Stimulated activated CD4-positive, alpha-beta T cell treated with anti-CD3 and anti-CD28 coated beads, TNF-alpha, amount 100 ng/mL, for 48 hours (primary cell): ENCODE measurements around the gene MSL3B.

Experiments
- DNase-seq, 3 donors: peaks; one replicate each; pipeline ENCODE4 v3.0.0-alpha.2; 2020; ENCODE audit warnings: low read depth in 3 of 3

MSL3B gene

DNA sequence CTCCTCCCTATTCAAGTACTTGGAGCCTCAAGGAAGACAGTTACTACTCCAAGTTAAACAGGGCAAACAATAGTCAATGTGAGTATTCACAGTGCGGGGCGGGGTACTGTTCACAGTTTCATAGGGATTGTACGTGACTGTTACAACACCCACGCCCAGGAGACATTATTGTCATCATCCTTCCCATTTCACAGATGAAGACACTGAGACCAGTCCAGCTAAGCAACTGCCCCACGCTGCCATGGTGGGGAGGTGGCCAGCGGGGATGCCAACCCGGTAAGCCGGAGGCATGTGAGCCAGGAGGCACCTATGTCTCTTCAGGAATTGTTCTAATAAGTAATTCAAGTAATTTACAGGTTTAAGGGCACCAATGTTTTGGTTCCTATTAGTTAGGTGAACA lies 14.8 kb downstream of the MSL3B start:
- DNase-seq, result no peak

GRCh38 chr2:233852056-233852455 lies 16.1 kb downstream of the MSL3B start:
- no peak for DNase-seq

- DNase-seq, result no peak
Observed at GRCh38 chr2:233851169-233851568, 17.0 kb downstream of the MSL3B start.

DNA sequence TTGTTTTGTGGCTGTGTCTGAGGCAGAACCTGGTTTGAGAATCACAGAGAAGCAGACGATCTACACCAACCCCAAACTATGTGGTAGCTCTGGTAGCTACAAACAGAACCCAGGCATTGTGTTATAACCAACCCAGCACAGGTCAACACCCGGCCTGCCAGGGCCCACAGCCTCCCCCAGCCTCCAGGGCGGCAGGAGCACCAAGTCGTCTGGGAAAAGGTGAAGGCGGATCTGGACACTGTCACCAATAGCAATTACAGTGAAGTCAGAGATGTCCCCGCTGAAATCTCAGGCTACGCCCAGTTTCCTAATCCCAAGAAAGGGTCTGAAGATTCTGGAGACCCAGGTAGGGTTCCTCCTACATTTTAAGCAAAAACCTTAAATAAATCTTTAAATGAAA lies 17.4 kb downstream of the MSL3B start:
- no peak for DNase-seq

DNA sequence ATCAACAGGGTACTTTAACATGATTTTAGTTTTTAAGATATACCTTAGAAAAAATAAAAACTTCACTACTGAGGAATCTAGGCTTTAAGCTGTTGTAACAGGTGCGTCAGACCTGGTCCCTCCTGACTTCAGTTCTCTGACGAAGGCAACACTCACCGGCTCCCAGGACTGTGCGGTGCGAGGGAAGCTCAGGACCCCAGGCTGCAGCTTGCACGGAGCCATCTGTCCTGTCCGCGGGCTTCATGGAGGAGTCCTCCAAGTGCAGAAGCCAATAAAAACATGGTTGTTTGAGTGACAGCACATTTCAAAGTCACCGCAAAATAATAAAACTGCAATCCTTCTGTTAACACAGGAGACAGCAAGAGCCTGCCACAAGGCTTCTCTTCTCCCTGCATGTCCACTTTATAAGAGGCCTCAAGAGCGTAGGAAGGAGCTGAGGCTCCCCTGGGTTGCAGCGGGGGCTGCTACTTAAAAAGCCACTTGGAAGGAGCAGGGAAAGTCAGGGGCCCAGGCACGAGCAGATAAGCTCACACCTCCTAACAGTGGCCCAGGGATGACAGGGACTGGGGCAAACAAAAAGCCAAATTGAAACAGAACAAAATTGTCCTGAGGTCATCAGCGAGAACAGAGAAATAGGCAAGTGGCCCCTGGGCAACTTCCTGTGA lies 18.4 kb downstream of the MSL3B start:
- no peak for DNase-seq

DNA sequence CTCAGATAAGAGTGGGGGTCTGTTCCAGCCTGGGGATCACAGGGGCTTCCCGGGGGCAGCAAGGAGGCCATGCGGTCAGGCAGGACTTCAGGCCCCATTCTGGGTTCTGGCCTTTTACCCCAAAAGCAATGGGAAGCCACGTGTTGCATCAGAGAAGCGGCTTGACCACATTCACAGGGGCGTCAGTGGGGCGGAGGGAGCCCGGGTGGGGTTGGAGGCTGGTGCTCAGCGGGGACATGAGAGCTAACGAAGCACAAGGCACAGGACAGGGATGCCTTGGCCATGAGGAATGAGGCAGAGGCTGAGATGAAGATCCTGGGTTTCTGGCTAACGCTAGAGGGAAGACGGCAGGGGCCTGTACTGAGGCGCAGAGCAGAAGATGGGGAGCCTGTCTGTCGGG lies 19.9 kb downstream of the MSL3B start:
- DNase-seq, result no peak

- DNase-seq, result no peak
Observed at GRCh38 chr2:233847248-233847898, 20.8 kb downstream of the MSL3B start.

- DNase-seq, result no peak
Observed at GRCh38 chr2:233846387-233847247, 21.6 kb downstream of the MSL3B start.

DNA sequence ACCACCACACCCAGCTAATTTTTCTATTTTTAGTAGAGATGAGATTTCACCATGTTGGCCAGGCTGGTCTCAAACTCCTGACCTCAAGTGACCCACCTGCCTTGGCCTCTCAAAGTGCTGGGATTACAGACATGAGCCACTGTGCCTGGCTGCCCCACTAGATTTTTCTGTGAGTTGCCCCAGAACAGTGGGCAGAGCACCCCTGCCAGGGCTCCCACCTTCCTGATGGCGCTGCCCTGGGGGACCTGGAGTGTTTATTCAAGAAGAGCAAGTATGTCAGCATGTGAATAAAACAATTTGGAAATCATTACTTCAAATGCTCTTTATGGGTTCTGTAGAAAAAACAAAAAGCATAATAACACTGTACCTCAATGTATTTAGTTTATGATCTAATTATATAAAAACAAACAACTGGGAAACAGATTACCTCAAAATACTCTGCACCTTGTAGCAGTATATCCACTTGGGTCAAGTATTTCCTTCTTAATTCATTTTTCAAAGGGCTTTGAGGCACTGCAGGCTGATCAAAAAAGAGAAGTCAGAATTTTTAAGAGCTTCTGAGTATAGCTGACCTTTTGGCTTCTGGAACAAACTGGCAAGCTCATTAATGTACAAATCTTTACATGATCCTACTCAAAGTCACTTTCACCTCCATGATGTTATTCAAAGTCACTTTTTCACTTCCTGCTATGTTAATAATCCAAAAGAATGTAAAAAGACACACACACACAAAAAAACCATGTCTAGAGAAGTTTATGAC lies 22.7 kb downstream of the MSL3B start:
- DNase-seq, result no peak

DNA sequence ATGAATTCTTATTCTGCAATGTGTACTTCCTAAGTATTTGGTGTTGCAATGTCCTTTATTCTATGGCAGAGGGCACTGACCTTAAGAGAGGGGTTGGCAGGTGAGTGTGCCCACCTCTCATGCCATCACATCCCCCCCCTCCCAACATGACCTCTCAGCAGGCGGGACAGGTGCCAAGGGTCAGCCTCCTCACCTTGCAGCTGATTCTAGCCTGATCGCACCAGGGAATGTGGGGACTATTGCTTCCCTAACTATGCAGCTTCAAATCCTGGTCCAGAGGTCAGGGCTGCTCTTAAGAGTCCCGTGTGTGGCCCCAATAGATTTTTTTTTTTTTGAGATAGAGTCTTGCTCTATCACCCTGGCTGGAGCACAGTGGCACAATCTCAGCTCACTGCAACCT lies 23.4 kb downstream of the MSL3B start:
- DNase-seq, result no peak

- no peak for DNase-seq
Observed at GRCh38 chr2:233844064-233844807, 23.9 kb downstream of the MSL3B start.

DNA sequence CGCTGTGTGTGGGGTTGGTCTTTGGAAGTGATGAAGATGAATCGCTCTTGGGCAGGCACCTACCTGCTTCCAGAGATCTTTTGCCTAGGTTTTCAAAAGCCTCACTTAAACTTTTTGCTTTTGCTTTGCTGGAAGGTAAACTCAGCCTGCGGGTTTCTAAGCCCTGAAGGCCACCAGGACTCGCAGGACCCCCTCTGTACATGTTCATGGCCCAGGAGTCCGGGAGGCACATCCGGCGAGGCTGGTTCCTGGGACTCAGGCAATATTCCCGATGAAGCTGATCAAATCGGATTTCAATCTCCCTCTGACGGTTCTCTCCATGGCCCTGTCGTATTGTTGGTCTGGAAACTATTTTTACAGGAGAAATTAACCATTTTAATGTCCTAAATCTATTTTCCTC lies 27.0 kb downstream of the MSL3B start:
- no peak for DNase-seq

GRCh38 chr2:233840520-233840919 lies 27.7 kb downstream of the MSL3B start:
- no peak for DNase-seq

GRCh38 chr2:233839447-233839820 lies 28.8 kb downstream of the MSL3B start:
- no peak for DNase-seq

DNA sequence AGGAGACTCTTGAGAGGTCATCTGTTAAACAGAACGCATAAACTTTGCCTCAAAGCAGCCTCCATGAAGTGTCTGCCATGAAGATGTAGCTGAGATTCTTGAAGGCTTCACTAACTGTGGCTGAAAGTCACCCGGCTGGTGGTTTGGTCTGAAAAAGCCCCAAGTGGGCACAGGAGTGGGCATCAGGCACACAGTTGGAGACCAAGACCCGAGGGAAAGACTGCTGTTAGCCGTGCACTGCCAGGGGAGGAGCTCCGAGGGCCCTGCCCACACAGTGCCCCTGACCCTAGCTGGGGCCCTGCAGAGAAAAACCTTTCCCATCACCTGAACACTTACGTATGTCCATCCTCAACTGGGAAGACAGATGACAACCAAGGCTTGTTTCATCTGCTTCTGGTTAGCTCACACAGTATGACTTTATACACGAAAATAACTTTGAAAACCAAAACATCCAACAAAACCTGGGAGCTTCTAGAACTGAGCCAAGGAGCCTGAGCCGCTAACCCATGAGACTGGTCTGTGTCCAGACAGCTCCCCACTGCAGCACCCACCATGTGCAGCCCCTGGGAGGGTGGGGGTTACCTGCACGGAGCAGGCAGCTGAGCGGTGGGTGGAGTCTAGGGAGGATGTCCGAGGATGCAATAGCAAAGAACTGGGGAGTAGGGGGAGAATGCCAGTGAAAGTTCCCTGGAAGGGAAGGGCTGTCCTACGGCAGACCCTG lies 29.3 kb downstream of the MSL3B start:
- DNase-seq, result no peak

DNA sequence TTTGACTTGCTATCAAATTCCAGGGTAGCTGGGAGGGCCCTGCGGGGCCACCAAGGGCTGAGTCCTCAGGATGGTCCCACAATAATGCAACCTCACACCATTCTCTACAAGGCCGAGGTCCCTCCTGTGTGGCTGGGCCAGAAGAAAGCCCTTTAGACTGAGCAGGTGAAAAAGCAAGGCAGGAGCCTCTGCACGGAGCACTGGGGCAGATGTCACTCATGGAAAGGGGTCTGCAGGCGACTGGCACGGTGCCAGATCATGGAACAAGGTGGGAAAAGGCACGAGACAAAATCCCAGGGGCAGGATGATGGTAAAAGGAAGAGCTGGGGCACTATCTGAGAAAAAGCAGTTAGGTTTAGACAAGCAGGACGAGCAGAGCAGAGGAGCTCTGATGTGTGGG lies 29.9 kb downstream of the MSL3B start:
- DNase-seq, result no peak

- no peak for DNase-seq
Observed at GRCh38 chr2:233837694-233838229, 30.4 kb downstream of the MSL3B start.

DNA sequence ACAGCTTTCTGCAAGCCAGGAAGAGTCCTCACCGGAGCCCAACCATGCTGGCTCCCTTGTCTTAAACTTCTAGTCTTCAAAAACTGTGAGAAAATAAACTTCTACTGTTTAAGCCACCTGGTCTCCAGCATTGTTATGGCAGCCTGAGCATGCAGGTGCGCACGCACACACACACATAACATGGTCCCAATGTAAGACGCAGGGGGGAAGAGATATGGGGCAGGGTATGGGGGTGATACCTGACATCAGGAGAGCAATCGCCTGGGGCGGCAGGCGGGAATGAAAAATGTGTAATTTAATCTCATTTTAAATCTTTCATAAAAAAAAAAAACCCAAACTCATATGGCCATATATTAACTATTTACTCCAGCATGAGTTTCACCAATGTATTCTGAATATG lies 31.8 kb downstream of the MSL3B start:
- no peak for DNase-seq

GRCh38 chr2:233835230-233836186 lies 32.7 kb downstream of the MSL3B start:
- no peak for DNase-seq
